SU-DHL-6 (cell line): ENCODE data around the gene PYGB.

Experiments used
- H2AFZ ChIP-seq: fragments of 200-600 bp; sonication (generic); 2 replicates; pipeline ENCODE4 v1.6.1; 2014; ENCODE audit warnings: low read depth, mild to moderate bottlenecking, moderate library complexity, mixed read lengths, antibody characterized with exemption, low read length; ENCODE audit not compliant: severe bottlenecking
- H3F3A ChIP-seq: fragments of 200-600 bp; shearing (Covaris generic); 2 replicates; pipeline ENCODE4 v1.6.0; 2016; ENCODE audit warnings: antibody characterized with exemption, mild to moderate bottlenecking; ENCODE audit not compliant: insufficient read depth
- H3K27ac ChIP-seq: fragments of 200-600 bp; sonication (generic); 2 replicates; pipeline ENCODE4 v1.5.1; 2016; ENCODE audit warnings: low read depth, mild to moderate bottlenecking, low read length, moderate library complexity, mixed read lengths
- H3K27me3 ChIP-seq: fragments of 200-600 bp; sonication (generic), shearing (Covaris generic); 2 replicates; pipeline ENCODE4 v1.6.0; 2014; ENCODE audit warnings: mild to moderate bottlenecking, low read length
- H3K36me3 ChIP-seq: fragments of 200-600 bp; sonication (generic); 2 replicates; pipeline ENCODE4 v1.6.1; 2014; ENCODE audit warnings: mild to moderate bottlenecking, low read length, mixed read lengths
- H3K4me2 ChIP-seq: fragments of 300-600, 200-600 bp; shearing (Covaris generic), sonication (generic); 2 replicates; pipeline ENCODE4 v1.6.0; 2014; ENCODE audit warnings: low read length, low read depth, mild to moderate bottlenecking; ENCODE audit not compliant: poor library complexity, severe bottlenecking
- H3K4me3 ChIP-seq: fragments of 200-600 bp; sonication (generic); 2 replicates; pipeline ENCODE4 v1.5.1; 2014; ENCODE audit warnings: antibody characterized with exemption, low read length, mild to moderate bottlenecking, mixed read lengths; ENCODE audit not compliant: insufficient read depth, poor library complexity, severe bottlenecking
- H3K79me2 ChIP-seq: fragments of 200-600 bp; sonication (generic); 2 replicates; pipeline ENCODE4 v1.6.1; 2014; ENCODE audit warnings: mild to moderate bottlenecking, low read length, moderate library complexity; ENCODE audit not compliant: insufficient read depth
- H3K9ac ChIP-seq: fragments of 200-600 bp; sonication (generic); 2 replicates; pipeline ENCODE4 v1.7.0; 2014; ENCODE audit warnings: mild to moderate bottlenecking, low read length
- H3K9me2 ChIP-seq: fragments of 200-600 bp; sonication (generic); replicated peaks from 2 replicates; pipeline ENCODE4 v1.6.1; 2014; ENCODE audit warnings: low read length; ENCODE audit not compliant: insufficient read depth
- H3K9me3 ChIP-seq: fragments of 200-600 bp; sonication (generic); 2 replicates; pipeline ENCODE4 v1.6.1; 2014; ENCODE audit warnings: low read length, mixed read lengths; ENCODE audit not compliant: insufficient read depth
- H4K20me1 ChIP-seq: fragments of 200-600 bp; sonication (generic); 2 replicates; pipeline ENCODE4 v1.6.1; 2014; ENCODE audit warnings: low read depth, mild to moderate bottlenecking, antibody characterized with exemption, low read length, moderate library complexity, mixed read lengths
- EZH2phosphoT487 ChIP-seq: fragments of 200-600 bp; sonication (generic), shearing (Covaris generic); conservative IDR thresholded peaks from 2 replicates; pipeline ENCODE4 v1.6.1; 2018; ENCODE audit warnings: mild to moderate bottlenecking, antibody characterized with exemption, low read length, moderate library complexity, mixed read lengths
- TF ChIP-seq, protein P1 (sequence below): fragments of 200-600 bp; sonication (generic); IDR thresholded peaks from one replicate; pipeline ENCODE4 v1.5.1; 2017; ENCODE audit warnings: antibody characterized with exemption, mild to moderate bottlenecking, low read length, moderate library complexity; ENCODE audit not compliant: insufficient read depth, poor library complexity, severe bottlenecking

Gene PYGB

DNA sequence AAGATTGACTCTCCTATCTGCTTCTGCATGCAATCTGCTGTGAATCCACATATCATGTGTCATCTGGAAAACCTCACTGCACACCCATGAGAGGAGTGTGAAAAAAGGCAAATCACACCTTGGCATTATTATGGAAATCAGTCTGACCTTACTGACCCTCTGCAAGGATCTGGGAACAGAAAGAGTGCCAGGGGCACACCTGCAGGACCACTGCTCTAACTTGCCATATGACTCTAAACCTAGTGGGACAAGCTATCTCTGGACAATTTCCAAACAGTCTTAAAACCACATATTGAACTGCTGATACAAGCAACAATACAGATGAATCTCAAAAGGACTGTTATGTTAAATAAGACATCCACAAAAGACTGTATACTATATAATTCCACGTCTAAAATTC is 92.5 kb downstream of the PYGB start:
- no peak overlapping the region for H3K4me3 ChIP-seq
- H3K27me3 ChIP-seq, result no peaks in the 10 kb centered on the region
- H3K27ac ChIP-seq, result no peak overlapping the region
- H3F3A ChIP-seq, result no peaks in the 10 kb centered on the region
- no peaks in the 10 kb centered on the region for H4K20me1 ChIP-seq
- no peaks in the 10 kb centered on the region for H3K36me3 ChIP-seq
- TF ChIP-seq EZH2phosphoT487, result no peak
- TF ChIP-seq, protein P1, sequence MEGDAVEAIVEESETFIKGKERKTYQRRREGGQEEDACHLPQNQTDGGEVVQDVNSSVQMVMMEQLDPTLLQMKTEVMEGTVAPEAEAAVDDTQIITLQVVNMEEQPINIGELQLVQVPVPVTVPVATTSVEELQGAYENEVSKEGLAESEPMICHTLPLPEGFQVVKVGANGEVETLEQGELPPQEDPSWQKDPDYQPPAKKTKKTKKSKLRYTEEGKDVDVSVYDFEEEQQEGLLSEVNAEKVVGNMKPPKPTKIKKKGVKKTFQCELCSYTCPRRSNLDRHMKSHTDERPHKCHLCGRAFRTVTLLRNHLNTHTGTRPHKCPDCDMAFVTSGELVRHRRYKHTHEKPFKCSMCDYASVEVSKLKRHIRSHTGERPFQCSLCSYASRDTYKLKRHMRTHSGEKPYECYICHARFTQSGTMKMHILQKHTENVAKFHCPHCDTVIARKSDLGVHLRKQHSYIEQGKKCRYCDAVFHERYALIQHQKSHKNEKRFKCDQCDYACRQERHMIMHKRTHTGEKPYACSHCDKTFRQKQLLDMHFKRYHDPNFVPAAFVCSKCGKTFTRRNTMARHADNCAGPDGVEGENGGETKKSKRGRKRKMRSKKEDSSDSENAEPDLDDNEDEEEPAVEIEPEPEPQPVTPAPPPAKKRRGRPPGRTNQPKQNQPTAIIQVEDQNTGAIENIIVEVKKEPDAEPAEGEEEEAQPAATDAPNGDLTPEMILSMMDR, result no peak
- H3K9me2 ChIP-seq, result no peaks in the 10 kb centered on the region
- H3K9ac ChIP-seq, result no peak overlapping the region
- no peak overlapping the region for H3K4me2 ChIP-seq
- no peaks in the 10 kb centered on the region for H3K9me3 ChIP-seq
- H2AFZ ChIP-seq, result no peak overlapping the region
- no peaks in the 10 kb centered on the region; the same call in 1 of the 2 replicates for H3K79me2 ChIP-seq

DNA sequence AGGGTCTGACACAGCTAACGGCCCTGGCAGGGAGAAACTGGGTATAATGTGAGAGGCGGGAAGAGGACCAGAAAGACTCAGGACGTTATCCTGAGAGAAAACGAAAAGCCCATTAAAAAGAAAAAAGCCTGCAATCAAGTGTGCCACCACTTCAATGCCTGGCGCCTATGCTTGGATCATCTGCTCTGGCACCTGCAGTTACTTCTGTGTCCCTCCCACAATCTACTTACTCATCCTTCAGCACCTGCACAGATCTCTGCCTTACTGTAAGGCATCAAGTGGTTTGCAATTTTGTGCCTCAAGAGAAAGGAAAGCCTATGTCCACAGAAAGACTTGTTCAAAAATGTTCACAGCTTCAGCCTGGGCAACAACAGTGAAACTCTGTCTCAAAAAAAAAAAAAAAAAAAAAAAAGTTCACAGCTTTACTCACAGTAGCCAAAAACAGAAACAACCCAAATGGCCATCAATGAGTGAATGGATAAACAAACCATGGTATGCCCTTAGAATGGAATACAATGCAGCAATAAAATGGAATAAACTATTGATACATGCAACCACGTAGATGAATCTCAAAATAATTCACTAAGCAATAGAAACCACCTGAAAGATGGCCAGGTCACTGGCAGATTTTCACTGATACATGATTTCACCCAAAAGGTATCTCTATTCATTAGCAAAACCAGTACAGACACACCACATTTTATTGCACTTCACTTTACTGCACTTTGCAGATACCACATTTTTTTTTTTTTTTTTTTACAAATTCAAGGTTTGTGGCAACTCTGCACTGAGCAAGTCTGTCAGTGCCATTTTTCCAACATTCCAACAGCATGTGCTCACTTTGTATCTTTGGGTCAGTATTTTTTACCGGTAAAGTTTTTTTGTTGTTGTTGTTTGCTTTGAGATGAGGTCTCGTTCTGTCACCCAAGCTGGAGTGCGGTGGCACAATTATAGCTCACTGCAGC is 94.1 kb downstream of the PYGB start:
- H3F3A ChIP-seq, result no peaks in the 10 kb centered on the region
- no peak overlapping the region for H3K9ac ChIP-seq
- no peaks in the 10 kb centered on the region for H3K9me3 ChIP-seq
- H4K20me1 ChIP-seq, result no peaks in the 10 kb centered on the region
- no peaks in the 10 kb centered on the region for H3K9me2 ChIP-seq
- H3K36me3 ChIP-seq, result no peaks in the 10 kb centered on the region
- no peak overlapping the region for H3K4me3 ChIP-seq
- TF ChIP-seq, protein P1, result no peak
- no peak for TF ChIP-seq EZH2phosphoT487
- H3K27ac ChIP-seq, result no peak overlapping the region
- H3K4me2 ChIP-seq, result no peak overlapping the region
- H3K79me2 ChIP-seq, result no peaks in the 10 kb centered on the region; the same call in 1 of the 2 replicates
- no peak overlapping the region for H2AFZ ChIP-seq
- H3K27me3 ChIP-seq, result no peaks in the 10 kb centered on the region

DNA sequence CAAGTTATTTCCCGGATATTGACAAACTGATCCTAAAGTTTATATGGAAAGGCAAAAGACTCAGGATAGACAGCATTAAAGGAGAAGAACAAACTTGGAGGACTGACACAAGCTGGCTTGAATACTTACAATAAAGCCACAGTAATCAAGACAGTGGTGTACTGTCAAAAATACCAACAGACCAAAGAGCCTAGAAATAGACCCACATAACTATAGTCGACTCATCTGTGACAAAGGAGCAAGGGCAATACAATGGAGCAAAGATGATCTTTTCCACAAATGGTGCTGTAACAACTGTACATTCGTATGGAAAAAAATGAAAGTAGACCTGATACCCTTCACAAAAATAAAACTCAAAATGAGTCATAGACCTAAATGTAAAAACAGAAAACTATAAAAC is 96.7 kb downstream of the PYGB start:
- no peaks in the 10 kb centered on the region for H3K36me3 ChIP-seq
- no peaks in the 10 kb centered on the region for H3K9me3 ChIP-seq
- H3K79me2 ChIP-seq, result no peaks in the 10 kb centered on the region; the same call in 1 of the 2 replicates
- H3K4me3 ChIP-seq, result no peak overlapping the region
- no peaks in the 10 kb centered on the region for H3K27me3 ChIP-seq
- H3K9ac ChIP-seq, result no peak overlapping the region
- no peak overlapping the region for H2AFZ ChIP-seq
- TF ChIP-seq EZH2phosphoT487, result no peak
- TF ChIP-seq, protein P1, result no peak
- no peaks in the 10 kb centered on the region for H3K9me2 ChIP-seq
- H3K4me2 ChIP-seq, result no peak overlapping the region
- H3F3A ChIP-seq, result no peaks in the 10 kb centered on the region
- no peaks in the 10 kb centered on the region for H4K20me1 ChIP-seq
- H3K27ac ChIP-seq, result no peak overlapping the region
